PC-3 (cell line): ENCODE measurements around the gene ATP5F1A.

Source experiments
- CTCF ChIP-seq: fragments of 300-600 bp; sonication (generic); conservative IDR thresholded peaks from 2 replicates; pipeline ENCODE4 v1.5.1; 2017; ENCODE audit warnings: antibody characterized with exemption, low read depth, mild to moderate bottlenecking, low read length
- EZH2 ChIP-seq: fragments of 300-600 bp; sonication (generic); IDR thresholded peaks from one replicate; pipeline ENCODE4 v1.6.1; 2017; ENCODE audit warnings: antibody characterized with exemption, mild to moderate bottlenecking, low read length; ENCODE audit not compliant: unreplicated experiment
- EZH2phosphoT487 ChIP-seq: fragments of 300-600 bp; sonication (generic); IDR thresholded peaks from 2 replicates; pipeline ENCODE4 v1.6.1; 2018; ENCODE audit warnings: mild to moderate bottlenecking, antibody characterized with exemption, low read length, borderline replicate concordance

DNA sequence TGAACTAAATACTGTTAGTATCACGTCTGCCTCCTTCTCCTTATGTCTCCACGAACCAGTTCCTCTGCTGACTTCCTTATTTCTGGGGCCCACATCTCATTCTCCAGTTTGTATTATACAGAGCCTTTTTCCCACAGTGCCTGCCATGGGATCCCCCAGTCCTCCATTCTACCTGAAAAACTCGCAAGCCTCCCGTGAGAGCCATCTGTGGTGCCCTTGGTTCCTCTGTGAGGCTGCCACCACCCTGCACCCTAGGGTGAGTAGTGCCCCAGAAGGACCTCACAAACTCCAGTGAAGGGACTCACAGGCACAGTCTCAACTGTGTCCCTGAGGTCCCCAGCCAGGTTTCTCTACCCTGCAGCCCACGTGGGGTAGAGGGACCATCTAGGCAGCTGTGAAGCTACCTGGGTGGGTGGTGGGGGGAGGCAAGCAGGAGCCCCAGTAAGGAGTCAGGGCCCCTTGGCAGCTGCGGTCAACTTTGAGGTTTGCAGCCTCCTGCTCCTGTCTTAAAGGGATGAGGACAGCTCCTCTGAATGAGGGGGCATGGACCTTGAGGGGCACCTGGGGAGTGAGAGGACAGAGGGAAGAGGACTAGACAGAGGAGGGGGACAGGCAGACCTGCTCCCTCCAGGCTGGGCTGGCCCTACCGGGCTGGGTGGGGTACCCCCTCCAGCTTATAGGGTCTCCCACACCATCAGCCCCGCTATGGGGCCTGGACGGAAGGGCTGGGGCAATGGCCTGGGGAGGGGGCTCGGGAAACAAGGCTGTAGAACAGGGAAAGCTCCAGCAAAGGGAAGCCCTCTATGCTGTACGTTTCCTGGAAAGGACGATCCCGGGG lies 27.1 kb downstream of the ATP5F1A start:
- TF ChIP-seq CTCF (no peak), EZH2phosphoT487 (no peak), EZH2 (no peak)
